Measurements from ENCODE around the gene CAMSAP1.
"Not testable (repeated sequence)": the region's sequence is repeated elsewhere in the genome, so short reads cannot be mapped to it uniquely, and the experiment has no call there.

CAMSAP1 gene

GRCh38 chr9:135898634-135899407 lies 8.5 kb downstream of the CAMSAP1 start:
- DNase-seq (ENCODE audit: low read depth in 2 of 2) = peak; percentile 77 to 83

- no peak for DNase-seq (ENCODE audit: low read depth in 2 of 2)
These were observed 10.7 kb downstream of the CAMSAP1 start for GRCh38 chr9:135896626-135897025.

- no peak for DNase-seq (ENCODE audit: low read depth in 2 of 2)
These were observed 11.1 kb downstream of the CAMSAP1 start for GRCh38 chr9:135896205-135896604.

- no peak for DNase-seq (ENCODE audit: low read depth in 2 of 2)
These were observed 12.0 kb downstream of the CAMSAP1 start for GRCh38 chr9:135895202-135895848.

GRCh38 chr9:135893104-135893503 lies 14.2 kb downstream of the CAMSAP1 start:
- no peak for DNase-seq (ENCODE audit: low read depth in 2 of 2)

- DNase-seq (ENCODE audit: low read depth in 2 of 2) = not testable (repeated sequence)
These were observed 15.0 kb downstream of the CAMSAP1 start for GRCh38 chr9:135892327-135892726.

GRCh38 chr9:135891027-135891631 lies 16.2 kb downstream of the CAMSAP1 start:
- no peak for DNase-seq (ENCODE audit: low read depth in 2 of 2)

- no peak for DNase-seq (ENCODE audit: low read depth in 2 of 2)
These were observed 16.9 kb downstream of the CAMSAP1 start for GRCh38 chr9:135890190-135891026.

GRCh38 chr9:135889564-135890189 lies 17.7 kb downstream of the CAMSAP1 start:
- DNase-seq (ENCODE audit: low read depth in 2 of 2) = no peak

- DNase-seq (ENCODE audit: low read depth in 2 of 2) = no peak
These were observed 18.5 kb downstream of the CAMSAP1 start for GRCh38 chr9:135888766-135889394.

GRCh38 chr9:135888126-135888765 lies 19.1 kb downstream of the CAMSAP1 start:
- DNase-seq (ENCODE audit: low read depth in 2 of 2) = no peak

GRCh38 chr9:135887585-135888050 lies 19.7 kb downstream of the CAMSAP1 start:
- no peak for DNase-seq (ENCODE audit: low read depth in 2 of 2)

GRCh38 chr9:135887021-135887507 lies 20.3 kb downstream of the CAMSAP1 start:
- DNase-seq (ENCODE audit: low read depth in 2 of 2) = no peak

GRCh38 chr9:135886147-135886981 lies 21.0 kb downstream of the CAMSAP1 start:
- no peak for DNase-seq (ENCODE audit: low read depth in 2 of 2)

- no peak for DNase-seq (ENCODE audit: low read depth in 2 of 2)
These were observed 22.1 kb downstream of the CAMSAP1 start for GRCh38 chr9:135885100-135885853.

- no peak for DNase-seq (ENCODE audit: low read depth in 2 of 2)
These were observed 22.9 kb downstream of the CAMSAP1 start for GRCh38 chr9:135884328-135885035.

GRCh38 chr9:135883410-135884089 lies 23.8 kb downstream of the CAMSAP1 start:
- no peak for DNase-seq (ENCODE audit: low read depth in 2 of 2)
